Mesodermal cell (in vitro differentiated cells): Measurements from ENCODE around the gene DNAJC18.
A peak's percentile ranks its signal among the peaks of the same experiment; 100 is the strongest.
"Not testable (repeated sequence)": the region's sequence is repeated elsewhere in the genome, so short reads cannot be mapped to it uniquely, and the experiment has no call there.

Source experiments
- H3K27ac ChIP-seq: 2 replicates; pipeline ENCODE4 v1.7.0; 2013; ENCODE audit warnings: mild to moderate bottlenecking, low read depth, low read length, moderate library complexity; ENCODE audit not compliant: severe bottlenecking
- H3K36me3 ChIP-seq: 2 replicates; pipeline ENCODE4 v1.7.1; 2013; ENCODE audit warnings: mild to moderate bottlenecking, low read length, moderate library complexity; ENCODE audit not compliant: control insufficient read depth, insufficient read depth
- H3K4me1 ChIP-seq: one replicate; pipeline ENCODE4 v1.7.1; 2013; ENCODE audit warnings: mild to moderate bottlenecking, low read length; ENCODE audit not compliant: insufficient read depth, control insufficient read depth, poor library complexity, severe bottlenecking
- H3K4me3 ChIP-seq: 2 replicates; pipeline ENCODE4 v1.7.0; 2013; ENCODE audit warnings: low read length, control low read depth, mild to moderate bottlenecking; ENCODE audit not compliant: insufficient read depth, poor library complexity, severe bottlenecking; ENCODE audit errors: extremely low read depth
- H3K9me3 ChIP-seq: 2 replicates; pipeline ENCODE4 v1.7.1; 2013; ENCODE audit warnings: mild to moderate bottlenecking, low read length, moderate library complexity; ENCODE audit not compliant: control insufficient read depth
- WGBS, 2 experiments: methylation state at CpG; one replicate each; pipeline ENCODE4 v1.1.5; 2013; ENCODE audit warnings: missing lambda C conversion rate in 2 of 2; ENCODE audit not compliant: insufficient coverage in 2 of 2; 5-methylcytosine and 5-hydroxymethylcytosine counted together

The DNAJC18 gene

GRCh38 chr5:139413153-139413552 is 26.2 kb downstream of the DNAJC18 start:
- H3K36me3 ChIP-seq, result peaks cover 26% of the 10 kb centered on the region
- H3K9me3 ChIP-seq, result no peaks in the 10 kb centered on the region
- WGBS, 2 experiments, result 98 to 100% methylated on average over 3 to 6 of the region's 6 CpGs
- H3K4me1 ChIP-seq, result no peaks in the 10 kb centered on the region
- no peak overlapping the region for H3K4me3 ChIP-seq
- no peak overlapping the region for H3K27ac ChIP-seq

GRCh38 chr5:139410993-139411828 is 28.1 kb downstream of the DNAJC18 start:
- H3K4me3 ChIP-seq, result no peak overlapping the region
- H3K9me3 ChIP-seq, result no peaks in the 10 kb centered on the region
- H3K36me3 ChIP-seq, result peaks cover 12% of the 10 kb centered on the region
- WGBS, 2 experiments, result 91 to 98% methylated on average over 9 to 11 of the region's 17 CpGs
- no peaks in the 10 kb centered on the region for H3K4me1 ChIP-seq
- H3K27ac ChIP-seq, result no peak overlapping the region

GRCh38 chr5:139410121-139410992 is 29.0 kb downstream of the DNAJC18 start:
- Histone ChIP-seq H3K4me3 (no peak overlapping the region), H3K4me1 (no peaks in the 10 kb centered on the region), H3K36me3 (peaks cover 6% of the 10 kb centered on the region), H3K27ac (no peak overlapping the region), H3K9me3 (no peaks in the 10 kb centered on the region)
- 84 to 97% methylated on average over 3 to 4 of the region's 6 CpGs for WGBS, 2 experiments

GRCh38 chr5:139409116-139409515 is 30.2 kb downstream of the DNAJC18 start:
- H3K27ac ChIP-seq, H3K36me3 ChIP-seq, H3K4me3 ChIP-seq, H3K9me3 ChIP-seq, H3K4me1 ChIP-seq: not testable (repeated sequence)
- WGBS, 2 experiments, result 100% methylated on average over 1 of the region's 5 CpGs

- H3K4me3 ChIP-seq, result no peak overlapping the region
Measured at GRCh38 chr5:139408191-139408590, 31.1 kb downstream of the DNAJC18 start.

GRCh38 chr5:139407517-139407916 is 31.8 kb downstream of the DNAJC18 start:
- H3K4me1 ChIP-seq, result peaks cover 6% of the 10 kb centered on the region
- no peaks in the 10 kb centered on the region for H3K36me3 ChIP-seq
- H3K4me3 ChIP-seq, result no peak overlapping the region
- H3K27ac ChIP-seq, result no peak overlapping the region
- no peaks in the 10 kb centered on the region for H3K9me3 ChIP-seq

More at GRCh38 chr5:139408191-139408590, 31.1 kb downstream of the DNAJC18 start:
- H3K36me3 ChIP-seq, result peaks cover 3% of the 10 kb centered on the region
- 80 to 89% methylated on average over 1 to 2 of the region's 7 CpGs for WGBS, 2 experiments
- H3K9me3 ChIP-seq, result no peaks in the 10 kb centered on the region
- no peak overlapping the region for H3K27ac ChIP-seq
- peaks cover 6% of the 10 kb centered on the region for H3K4me1 ChIP-seq

GRCh38 chr5:139406963-139407362 is 32.4 kb downstream of the DNAJC18 start:
- no peaks in the 10 kb centered on the region for H3K36me3 ChIP-seq
- no peak overlapping the region for H3K27ac ChIP-seq
- H3K4me1 ChIP-seq, result peaks cover 6% of the 10 kb centered on the region
- H3K4me3 ChIP-seq, result no peak overlapping the region
- no peaks in the 10 kb centered on the region for H3K9me3 ChIP-seq
- WGBS, 2 experiments, result 92 to 100% methylated on average over 2 of the region's 2 CpGs

- Histone ChIP-seq H3K9me3 (no peaks in the 10 kb centered on the region), H3K4me1 (peaks cover 6% of the 10 kb centered on the region), H3K36me3 (peaks cover 15% of the 10 kb centered on the region), H3K27ac (peak overlapping the region; percentile 98), H3K4me3 (peak overlapping the region; percentile 52)
- WGBS, 2 experiments, result 77 to 100% methylated on average over 4 to 5 of the region's 5 CpGs
Measured at GRCh38 chr5:139404484-139404840, 34.9 kb downstream of the DNAJC18 start.

GRCh38 chr5:139403787-139404483 is 35.4 kb downstream of the DNAJC18 start, which contains the start of gene SPATA24:
SPATA24 (minus strand) TSS chr5:139404089; CDS start chr5:139404060, 29 bp downstream.
- Histone ChIP-seq H3K9me3 (no peaks in the 10 kb centered on the region), H3K4me1 (peaks cover 6% of the 10 kb centered on the region), H3K27ac (peak within 1 kb of the TSS; percentile 98), H3K4me3 (peak within 1 kb of the TSS; percentile 52), H3K36me3 (peaks cover 15% of the 10 kb centered on the region)
- 1 to 2% methylated on average over 38 to 40 of the region's 41 CpGs for WGBS, 2 experiments

GRCh38 chr5:139403418-139403786 is 35.9 kb downstream of the DNAJC18 start:
- 40 to 53% methylated on average over 6 to 7 of the region's 7 CpGs for WGBS, 2 experiments
- peaks cover 6% of the 10 kb centered on the region for H3K4me1 ChIP-seq

More at GRCh38 chr5:139403418-139403786, 35.9 kb downstream of the DNAJC18 start:
- peak overlapping the region; percentile 52 for H3K4me3 ChIP-seq
- peak overlapping the region; percentile 98 for H3K27ac ChIP-seq
- H3K36me3 ChIP-seq, result peaks cover 15% of the 10 kb centered on the region
- no peaks in the 10 kb centered on the region for H3K9me3 ChIP-seq
